Measurements from ENCODE around the gene KLF4.

The KLF4 gene

DNA sequence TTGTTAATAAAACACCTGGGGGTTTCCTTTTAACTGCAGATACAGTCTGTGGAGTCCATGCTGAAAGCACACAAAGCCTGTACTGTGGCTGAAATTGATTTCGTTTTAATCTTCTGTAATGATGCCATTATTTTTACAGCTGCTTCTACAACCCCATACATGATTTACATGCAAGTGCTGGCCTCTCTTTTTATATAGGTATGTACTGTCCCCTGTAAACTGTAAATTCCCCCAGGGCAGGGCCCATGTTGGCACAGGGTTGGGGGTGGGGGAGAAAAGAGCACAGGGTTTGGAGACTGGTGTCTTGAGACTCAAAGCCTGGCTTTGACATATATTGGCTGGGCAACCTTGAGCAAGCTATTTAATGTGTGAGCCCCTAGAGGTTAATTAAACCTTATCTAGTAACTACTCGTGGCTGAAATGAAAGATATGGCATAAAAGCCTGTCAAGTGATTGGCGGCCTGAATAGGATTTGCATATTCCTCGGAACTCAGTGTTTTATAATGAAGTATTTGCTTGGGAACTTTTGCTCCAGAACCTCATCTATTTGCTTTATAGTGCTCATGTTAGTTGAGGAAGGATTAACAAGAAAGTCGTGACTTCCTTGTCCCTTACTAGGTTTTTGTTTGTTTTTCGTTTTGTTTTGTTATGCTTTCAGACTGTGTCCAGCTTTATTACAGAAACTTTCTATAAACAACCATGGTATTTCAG lies 34.0 kb downstream of the KLF4 start:
- no peak for DNase-seq
- Histone ChIP-seq H3K9me3 (peaks cover 0 to 5% (median 3%) of the 10 kb centered on the region in 3 donors), H3K27me3 (no peaks in the 10 kb centered on the region), H3K27ac (no peak overlapping the region), H3K4me3 (no peak overlapping the region), H3K4me1 (no peaks in the 10 kb centered on the region), H3K36me3 (no peaks in the 10 kb centered on the region)
- TF ChIP-seq, protein P1, sequence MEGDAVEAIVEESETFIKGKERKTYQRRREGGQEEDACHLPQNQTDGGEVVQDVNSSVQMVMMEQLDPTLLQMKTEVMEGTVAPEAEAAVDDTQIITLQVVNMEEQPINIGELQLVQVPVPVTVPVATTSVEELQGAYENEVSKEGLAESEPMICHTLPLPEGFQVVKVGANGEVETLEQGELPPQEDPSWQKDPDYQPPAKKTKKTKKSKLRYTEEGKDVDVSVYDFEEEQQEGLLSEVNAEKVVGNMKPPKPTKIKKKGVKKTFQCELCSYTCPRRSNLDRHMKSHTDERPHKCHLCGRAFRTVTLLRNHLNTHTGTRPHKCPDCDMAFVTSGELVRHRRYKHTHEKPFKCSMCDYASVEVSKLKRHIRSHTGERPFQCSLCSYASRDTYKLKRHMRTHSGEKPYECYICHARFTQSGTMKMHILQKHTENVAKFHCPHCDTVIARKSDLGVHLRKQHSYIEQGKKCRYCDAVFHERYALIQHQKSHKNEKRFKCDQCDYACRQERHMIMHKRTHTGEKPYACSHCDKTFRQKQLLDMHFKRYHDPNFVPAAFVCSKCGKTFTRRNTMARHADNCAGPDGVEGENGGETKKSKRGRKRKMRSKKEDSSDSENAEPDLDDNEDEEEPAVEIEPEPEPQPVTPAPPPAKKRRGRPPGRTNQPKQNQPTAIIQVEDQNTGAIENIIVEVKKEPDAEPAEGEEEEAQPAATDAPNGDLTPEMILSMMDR (IDR thresholded peaks at IDR 0.05) = no peak
- intact Hi-C loops (cut with DNase I; ENCODE audit: low total_unique reads) = no loop called here

DNA sequence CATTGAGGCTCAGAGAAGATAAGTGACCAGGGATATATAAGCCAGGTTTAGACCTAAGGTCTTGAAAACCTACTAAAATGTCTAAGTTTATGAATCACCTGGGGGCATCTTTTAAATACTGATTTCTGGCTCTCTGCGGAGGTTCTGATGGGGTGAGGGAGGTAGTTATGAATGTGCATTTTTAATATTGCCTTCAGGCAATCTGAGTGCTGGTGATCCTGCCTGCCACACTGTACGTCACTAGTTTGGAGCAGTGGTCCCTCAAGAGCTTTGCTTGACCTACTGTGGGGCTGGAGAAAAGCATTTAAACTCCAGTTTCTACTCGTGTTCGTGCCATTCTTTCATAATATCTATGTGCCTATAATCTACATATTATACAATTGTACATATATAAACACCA lies 36.1 kb downstream of the KLF4 start:
- H3K27me3 ChIP-seq = no peaks in the 10 kb centered on the region
- no peak for DNase-seq
- no peak overlapping the region for H3K27ac ChIP-seq
- no peaks in the 10 kb centered on the region for H3K4me1 ChIP-seq
- H3K9me3 ChIP-seq = no peaks in the 10 kb centered on the region
- intact Hi-C loops (cut with DNase I; ENCODE audit: low total_unique reads) = no loop called here
- no peaks in the 10 kb centered on the region for H3K36me3 ChIP-seq
- TF ChIP-seq, protein P1 (IDR thresholded peaks at IDR 0.05) = no peak
- H3K4me3 ChIP-seq = no peak overlapping the region

DNA sequence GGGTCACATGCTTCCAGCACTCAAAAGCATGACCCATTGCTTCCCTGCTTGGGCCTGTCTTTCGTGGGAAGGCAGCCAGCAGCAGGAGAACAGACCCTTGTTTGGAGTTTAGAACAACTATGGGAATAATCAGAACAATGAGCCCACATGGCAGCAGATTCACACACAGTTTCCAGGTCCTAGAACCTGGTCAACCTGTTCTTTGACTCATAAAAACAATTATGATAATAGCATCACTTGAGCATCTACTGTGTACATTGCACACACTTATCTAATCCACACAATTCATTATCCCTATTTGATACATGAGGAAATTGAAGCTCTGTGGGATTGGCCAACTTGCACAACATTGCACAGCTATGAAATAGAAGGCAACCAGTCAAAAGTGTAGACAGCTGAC lies 41.7 kb downstream of the KLF4 start:
- Histone ChIP-seq H3K27ac (no peak overlapping the region), H3K4me3 (no peak overlapping the region), H3K36me3 (no peaks in the 10 kb centered on the region), H3K27me3 (no peaks in the 10 kb centered on the region), H3K9me3 (no peaks in the 10 kb centered on the region), H3K4me1 (no peaks in the 10 kb centered on the region)
- intact Hi-C loops (cut with DNase I; ENCODE audit: low total_unique reads) = no loop called here
- no peak for DNase-seq
- TF ChIP-seq, protein P1 (IDR thresholded peaks at IDR 0.05) = no peak

DNA sequence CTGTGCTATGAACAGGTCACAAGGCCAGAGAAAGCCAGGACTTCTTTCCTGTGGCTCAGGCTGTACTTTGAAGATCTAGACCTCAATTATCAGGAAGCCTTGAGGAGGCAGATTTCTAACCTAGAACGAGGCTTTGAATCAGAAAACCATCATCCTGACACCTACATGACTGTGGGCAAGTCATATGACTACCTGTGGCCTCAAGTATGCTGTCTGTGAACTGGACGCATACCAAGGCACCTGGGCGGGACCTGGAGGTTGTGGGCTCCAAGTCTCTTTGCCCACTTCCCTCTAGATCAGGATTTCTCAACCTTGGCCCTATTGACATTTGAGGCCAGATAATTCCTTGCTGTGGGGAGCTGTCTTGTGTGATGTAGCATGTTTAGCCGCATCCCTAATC lies 42.5 kb downstream of the KLF4 start:
- intact Hi-C loops (cut with DNase I; ENCODE audit: low total_unique reads) = no loop called here
- H3K27ac ChIP-seq = no peak overlapping the region
- H3K4me1 ChIP-seq = no peaks in the 10 kb centered on the region
- H3K36me3 ChIP-seq = no peaks in the 10 kb centered on the region
- H3K4me3 ChIP-seq = no peak overlapping the region
- H3K9me3 ChIP-seq = no peaks in the 10 kb centered on the region
- DNase-seq = no peak
- H3K27me3 ChIP-seq = no peaks in the 10 kb centered on the region
- TF ChIP-seq, protein P1 (IDR thresholded peaks at IDR 0.05) = no peak

DNA sequence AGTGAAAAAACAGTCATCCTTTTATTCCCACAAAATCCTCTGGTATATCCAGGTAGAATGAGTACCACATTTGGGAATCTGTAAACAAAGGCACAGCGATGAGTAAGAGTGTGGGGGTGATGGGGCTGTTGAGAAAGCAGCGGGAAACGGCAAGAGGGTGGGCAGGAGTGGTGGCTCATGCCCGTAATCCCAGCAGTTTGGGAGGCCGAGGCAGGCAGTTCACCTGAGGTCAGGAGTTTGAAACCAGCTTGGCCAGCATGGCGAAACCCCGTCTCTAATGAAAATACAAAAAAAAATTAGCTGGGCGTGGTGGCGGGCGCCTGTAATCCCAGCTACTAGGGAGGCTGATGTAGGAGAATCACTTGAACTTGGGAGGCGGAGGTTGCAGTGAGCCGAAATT lies 43.1 kb downstream of the KLF4 start:
- no peak for DNase-seq
- TF ChIP-seq, protein P1 (IDR thresholded peaks at IDR 0.05) = no peak
- Histone ChIP-seq H3K36me3 (no peaks in the 10 kb centered on the region), H3K27me3 (no peaks in the 10 kb centered on the region), H3K4me1 (no peaks in the 10 kb centered on the region), H3K9me3 (no peaks in the 10 kb centered on the region), H3K4me3 (no peak overlapping the region), H3K27ac (no peak overlapping the region)
- intact Hi-C loops (cut with DNase I; ENCODE audit: low total_unique reads) = no loop called here

DNA sequence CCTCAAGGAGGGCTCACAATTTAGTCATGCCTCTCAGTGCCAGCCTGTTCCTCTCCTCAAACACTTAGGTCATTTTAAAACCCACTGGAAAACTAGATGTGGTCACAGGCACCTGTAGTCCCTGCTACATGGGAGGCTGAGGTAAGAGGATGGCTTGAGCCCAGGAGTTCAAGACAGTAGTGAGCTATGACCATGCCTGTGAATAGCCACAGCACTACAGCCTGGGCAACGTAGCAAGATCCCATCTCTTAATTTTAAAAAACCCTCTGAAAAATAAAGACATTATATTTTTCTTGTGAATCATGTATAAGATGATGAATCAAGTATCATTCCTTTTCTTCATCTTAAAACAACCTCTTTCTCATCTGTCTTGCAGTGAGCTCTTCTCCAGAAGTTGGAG lies 45.8 kb downstream of the KLF4 start:
- no peaks in the 10 kb centered on the region for H3K27me3 ChIP-seq
- H3K4me3 ChIP-seq = no peak overlapping the region
- H3K9me3 ChIP-seq = no peaks in the 10 kb centered on the region
- H3K4me1 ChIP-seq = no peaks in the 10 kb centered on the region
- no peak overlapping the region for H3K27ac ChIP-seq
- intact Hi-C loops (cut with DNase I; ENCODE audit: low total_unique reads) = no loop called here
- TF ChIP-seq, protein P1 (IDR thresholded peaks at IDR 0.05) = no peak
- no peaks in the 10 kb centered on the region for H3K36me3 ChIP-seq
- no peak for DNase-seq

Measured in tibial artery (tissue), 4 donors.